MCF 10A (cell line): ENCODE measurements around the gene ARHGEF7. TPM values are rescaled to one million over a fixed set of nuclear protein-coding genes. Genes with fewer than 3 reads are reported as not detected.

ENCODE experiments used
- BruUV-seq: library from RNA; stranded (reverse); fragments of 400-500 nt; replicated peaks from 2 replicates; lab custom pipeline; 2021; lab: Mats Ljungman, UMichigan
- CTCF ChIA-PET: fragments of 300-600 bp; sonication (Branson Sonifier 250); formaldehyde crosslinking; extraction: SDS; loops from one replicate; lab custom pipeline; 2021; ENCODE audit warnings: antibody characterized with exemption, inconsistent platforms; lab: Yijun Ruan, JAX
- POLR2A ChIA-PET: fragments of 300-600, 350-650 bp; sonication (Branson Sonifier 250); formaldehyde crosslinking; extraction: SDS; loops from one replicate; lab custom pipeline; 2020; ENCODE audit warnings: antibody characterized with exemption, inconsistent platforms; lab: Yijun Ruan, JAX
- DNase-seq: peaks from one replicate; pipeline ENCODE4 v3.0.0-alpha.2; 2018; ENCODE audit not compliant: unreplicated experiment
- H3K27ac Mint-ChIP-seq: one replicate; pipeline ENCODE4 v1.8.0; 2022; ENCODE audit warnings: mild to moderate bottlenecking, low read depth, mixed read lengths; ENCODE audit not compliant: unreplicated experiment
- H3K27me3 Mint-ChIP-seq: one replicate; pipeline ENCODE4 v1.8.0; 2022; ENCODE audit warnings: mixed read lengths; ENCODE audit not compliant: insufficient read depth, unreplicated experiment
- H3K36me3 Mint-ChIP-seq: one replicate; pipeline ENCODE4 v1.8.0; 2022; ENCODE audit warnings: mild to moderate bottlenecking, moderate library complexity, mixed read lengths; ENCODE audit not compliant: insufficient read depth, unreplicated experiment
- H3K4me1 Mint-ChIP-seq: one replicate; pipeline ENCODE4 v1.8.0; 2022; ENCODE audit warnings: mixed read lengths; ENCODE audit not compliant: insufficient read depth, unreplicated experiment
- H3K4me3 Mint-ChIP-seq: one replicate; pipeline ENCODE4 v1.8.0; 2022; ENCODE audit warnings: mild to moderate bottlenecking, moderate library complexity, mixed read lengths; ENCODE audit not compliant: unreplicated experiment
- H3K9me3 Mint-ChIP-seq: one replicate; pipeline ENCODE4 v1.8.0; 2022; ENCODE audit warnings: mixed read lengths; ENCODE audit not compliant: unreplicated experiment
- intact Hi-C: fragments of 100-400 bp; cut with micrococcal nuclease; formaldehyde crosslinking; loops from 2 replicates; pipeline ENCODE4 v1.14.1; 2022
- total RNA-seq: library from RNA; stranded (reverse); gene quantifications from 2 replicates; pipeline ENCODE4 v1.2.3, GENCODE V29; 2022
- TF ChIP-seq, protein P1 (sequence below): fragments of 200-600 bp; IDR thresholded peaks from one replicate; pipeline ENCODE4 v1.8.0; 2022; ENCODE audit warnings: antibody characterized with exemption, mild to moderate bottlenecking; ENCODE audit not compliant: unreplicated experiment

The ARHGEF7 gene
- total RNA-seq, 1 experiment from 2014 or later = 43.5 TPM

DNA sequence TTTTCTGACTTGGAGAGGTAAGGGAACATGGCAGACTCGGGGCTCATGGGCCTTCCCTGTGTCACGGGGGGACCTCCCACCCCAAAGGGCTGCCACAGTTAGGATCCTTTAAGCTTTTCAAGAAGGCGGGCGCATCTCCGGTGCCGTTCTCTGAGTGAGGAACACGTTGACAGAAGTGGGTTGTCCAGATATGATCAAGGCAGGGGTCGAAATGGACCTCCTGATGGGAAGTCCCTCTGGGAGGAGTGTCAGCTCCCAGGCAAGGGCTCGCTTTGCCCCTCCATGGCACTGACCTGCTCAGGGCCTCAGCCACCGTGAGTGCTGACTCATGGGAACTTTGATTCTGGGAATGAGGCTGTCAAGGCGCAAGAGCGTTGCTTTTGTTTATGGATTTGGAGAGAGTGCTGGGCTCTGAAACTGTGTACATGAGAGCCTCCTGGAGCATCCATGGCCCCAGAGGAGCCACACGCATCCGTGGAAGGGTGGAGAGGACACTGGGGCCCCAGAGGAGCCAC is 198.9 kb downstream of the ARHGEF7 start:
- BruUV-seq = no TSS peak
- no peak for DNase-seq
- Mint-ChIP-seq H3K4me3 (no peak overlapping the region), H3K36me3 (peaks cover 12% of the 10 kb centered on the region), H3K27ac (no peak overlapping the region), H3K27me3 (no peaks in the 10 kb centered on the region), H3K4me1 (no peaks in the 10 kb centered on the region), H3K9me3 (peaks cover 20% of the 10 kb centered on the region)
- intact Hi-C loops = no loop called here
- ChIA-PET POLR2A (no interaction called here), CTCF (no interaction called here)
- TF ChIP-seq, protein P1, sequence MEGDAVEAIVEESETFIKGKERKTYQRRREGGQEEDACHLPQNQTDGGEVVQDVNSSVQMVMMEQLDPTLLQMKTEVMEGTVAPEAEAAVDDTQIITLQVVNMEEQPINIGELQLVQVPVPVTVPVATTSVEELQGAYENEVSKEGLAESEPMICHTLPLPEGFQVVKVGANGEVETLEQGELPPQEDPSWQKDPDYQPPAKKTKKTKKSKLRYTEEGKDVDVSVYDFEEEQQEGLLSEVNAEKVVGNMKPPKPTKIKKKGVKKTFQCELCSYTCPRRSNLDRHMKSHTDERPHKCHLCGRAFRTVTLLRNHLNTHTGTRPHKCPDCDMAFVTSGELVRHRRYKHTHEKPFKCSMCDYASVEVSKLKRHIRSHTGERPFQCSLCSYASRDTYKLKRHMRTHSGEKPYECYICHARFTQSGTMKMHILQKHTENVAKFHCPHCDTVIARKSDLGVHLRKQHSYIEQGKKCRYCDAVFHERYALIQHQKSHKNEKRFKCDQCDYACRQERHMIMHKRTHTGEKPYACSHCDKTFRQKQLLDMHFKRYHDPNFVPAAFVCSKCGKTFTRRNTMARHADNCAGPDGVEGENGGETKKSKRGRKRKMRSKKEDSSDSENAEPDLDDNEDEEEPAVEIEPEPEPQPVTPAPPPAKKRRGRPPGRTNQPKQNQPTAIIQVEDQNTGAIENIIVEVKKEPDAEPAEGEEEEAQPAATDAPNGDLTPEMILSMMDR = no peak

DNA sequence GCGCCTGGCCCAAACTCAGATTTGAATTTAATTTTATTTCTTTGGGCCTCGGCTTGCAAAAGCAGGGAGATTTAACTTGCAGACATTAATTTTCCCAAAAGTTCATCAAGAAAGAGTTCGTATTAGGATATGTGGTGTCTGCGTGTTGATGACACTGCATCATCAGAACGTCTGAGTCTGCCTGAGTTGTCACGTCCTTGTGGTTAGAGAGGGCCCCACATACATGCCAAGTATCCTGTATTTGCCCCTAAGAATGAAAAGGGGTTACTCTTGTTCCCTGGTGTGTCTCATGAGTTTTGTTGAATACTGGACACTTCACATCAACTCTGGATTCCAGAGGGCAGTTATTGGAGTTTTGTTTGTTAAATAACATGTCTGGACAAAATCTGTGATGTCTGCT is 199.7 kb downstream of the ARHGEF7 start:
- CTCF ChIA-PET = no interaction called here
- H3K4me3 Mint-ChIP-seq = no peak overlapping the region
- intact Hi-C loops = no loop called here
- TF ChIP-seq, protein P1 = no peak
- H3K36me3 Mint-ChIP-seq = peaks cover 12% of the 10 kb centered on the region
- no peaks in the 10 kb centered on the region for H3K27me3 Mint-ChIP-seq
- H3K9me3 Mint-ChIP-seq = peaks cover 17% of the 10 kb centered on the region
- H3K4me1 Mint-ChIP-seq = no peaks in the 10 kb centered on the region
- no peak for DNase-seq
- POLR2A ChIA-PET = no interaction called here
- no peak overlapping the region for H3K27ac Mint-ChIP-seq
- BruUV-seq = no TSS peak

DNA sequence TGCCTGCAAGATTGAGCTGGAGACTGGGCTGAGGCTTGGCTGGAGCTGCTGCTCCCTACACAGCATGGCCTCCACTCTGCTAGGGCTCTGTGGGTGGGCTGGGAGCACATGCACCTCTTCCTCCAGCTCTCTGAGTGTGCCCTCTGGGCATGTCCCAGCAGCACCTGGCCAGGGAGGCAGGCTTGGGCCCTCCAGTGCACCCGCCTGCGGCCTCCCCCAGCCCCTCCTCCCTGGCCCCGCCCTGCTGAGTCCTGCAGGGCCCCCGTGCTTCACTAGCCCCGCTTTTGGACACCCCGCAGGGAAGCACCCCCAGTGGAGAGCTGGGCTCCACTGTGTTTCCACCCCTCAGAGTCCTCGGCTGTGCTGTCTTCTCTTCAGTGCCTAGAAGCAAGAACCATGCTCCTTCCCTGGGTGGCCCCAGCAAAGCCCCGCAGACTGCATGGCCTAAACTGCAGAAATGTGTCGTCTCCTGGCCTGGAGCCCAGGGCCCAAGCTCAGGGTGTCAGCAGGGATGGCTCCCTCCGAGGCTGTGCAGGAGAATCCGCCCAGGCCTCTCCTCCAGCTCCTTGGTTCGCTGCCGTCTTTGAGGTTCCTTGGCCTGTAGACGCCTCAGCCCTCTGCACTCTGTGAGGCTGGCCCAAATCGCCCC is 200.4 kb downstream of the ARHGEF7 start:
- no peak overlapping the region for H3K27ac Mint-ChIP-seq

DNA sequence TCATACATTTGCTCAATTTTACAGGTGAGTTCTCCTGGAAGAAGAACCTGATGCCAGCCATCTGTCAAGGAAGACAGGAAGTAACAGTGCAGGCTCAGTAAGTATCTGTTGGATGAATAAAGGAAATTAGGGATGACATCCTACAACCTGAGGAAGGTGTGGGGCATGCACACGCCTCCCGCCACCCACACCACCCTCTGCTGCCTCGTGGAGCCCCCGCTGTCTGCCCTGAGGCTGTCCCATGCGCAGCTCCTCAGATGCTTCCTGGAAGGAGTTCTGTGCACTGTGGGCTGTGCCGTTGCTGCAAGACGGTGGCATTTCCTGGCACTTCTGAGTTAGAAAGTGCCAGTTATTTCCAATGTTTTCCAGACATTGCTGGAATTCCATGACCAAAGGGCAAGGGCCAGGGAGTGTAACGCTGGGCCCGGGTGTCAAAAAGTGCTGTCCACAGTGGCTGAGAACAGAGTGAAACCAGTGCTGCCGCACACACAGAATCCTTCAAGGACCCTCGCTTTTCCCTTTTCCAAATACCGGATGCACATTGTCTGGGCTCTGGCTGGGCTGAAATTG is 201.1 kb downstream of the ARHGEF7 start:
- DNase-seq = no peak
- Mint-ChIP-seq H3K9me3 (peaks cover 3% of the 10 kb centered on the region), H3K4me1 (no peaks in the 10 kb centered on the region), H3K27me3 (no peaks in the 10 kb centered on the region), H3K4me3 (no peak overlapping the region), H3K27ac (no peak overlapping the region), H3K36me3 (peaks cover 6% of the 10 kb centered on the region)
- TF ChIP-seq, protein P1 = no peak
- CTCF ChIA-PET = no interaction called here
- BruUV-seq = no TSS peak
- intact Hi-C loops = no loop called here
- POLR2A ChIA-PET = no interaction called here

More for the DNA sequence above, 200.4 kb downstream of the ARHGEF7 start:
- CTCF ChIA-PET = no interaction called here
- Mint-ChIP-seq H3K27me3 (no peaks in the 10 kb centered on the region), H3K36me3 (peaks cover 12% of the 10 kb centered on the region), H3K4me1 (no peaks in the 10 kb centered on the region), H3K4me3 (no peak overlapping the region), H3K9me3 (peaks cover 11% of the 10 kb centered on the region)
- intact Hi-C loops = no loop called here
- no peak for DNase-seq
- POLR2A ChIA-PET = no interaction called here
- TF ChIP-seq, protein P1 = no peak
- BruUV-seq = no TSS peak
